Caco-2 (cell line): ENCODE measurements around the gene CDYL2. TPM values are rescaled to one million over a fixed set of nuclear protein-coding genes. Genes with fewer than 3 reads are reported as not detected.

ENCODE experiments used
- BruUV-seq: library from RNA; stranded (reverse); fragments of 400-500 nt; replicated peaks from 2 replicates; lab custom pipeline; 2021; lab: Mats Ljungman, UMichigan
- CTCF ChIA-PET: fragments of 300-600 bp; sonication (Branson Sonifier 250); formaldehyde crosslinking; loops from one replicate; lab custom pipeline; 2022; ENCODE audit warnings: antibody characterized with exemption; lab: Charles Lee
- POLR2A ChIA-PET: fragments of 300-600 bp; sonication (Branson Sonifier 250); formaldehyde crosslinking; loops from one replicate; lab custom pipeline; 2022; ENCODE audit warnings: antibody characterized with exemption; lab: Charles Lee
- DNase-seq, 2 experiments: peaks; one replicate each; pipeline versions ENCODE4 v3.0.0 to v3.0.0-alpha.2; 2020 to 2022
- H3K27me3 ChIP-seq: replicated peaks from 2 replicates; pipeline ENCODE4 v1.6.0; 2011; ENCODE audit warnings: low read length; ENCODE audit not compliant: control insufficient read depth, insufficient read depth
- H3K36me3 ChIP-seq: 2 replicates; pipeline ENCODE4 v1.5.1; 2011; ENCODE audit warnings: low read length; ENCODE audit not compliant: control insufficient read depth, insufficient read depth
- H3K4me1 ChIP-seq: fragments of 250-450 bp; sonication (Bioruptor Pico); 2 replicates; pipeline ENCODE4 v1.5.1; 2020; ENCODE audit warnings: mild to moderate bottlenecking
- H3K4me3 ChIP-seq: 2 replicates; pipeline ENCODE4 v1.5.1; 2011; ENCODE audit warnings: low read depth, mild to moderate bottlenecking, control low read depth, low read length
- H3K9me3 ChIP-seq: fragments of 250-450 bp; sonication (Bioruptor Pico); 2 replicates; pipeline ENCODE4 v1.5.1; 2020; ENCODE audit warnings: mild to moderate bottlenecking, moderate library complexity
- H3K27ac Mint-ChIP-seq: one replicate; pipeline ENCODE4 v1.8.0; 2022; ENCODE audit warnings: mixed read lengths; ENCODE audit not compliant: unreplicated experiment
- H3K27me3 Mint-ChIP-seq: one replicate; pipeline ENCODE4 v1.8.0; 2022; ENCODE audit warnings: mixed read lengths; ENCODE audit not compliant: insufficient read depth, unreplicated experiment
- H3K36me3 Mint-ChIP-seq: one replicate; pipeline ENCODE4 v1.8.0; 2022; ENCODE audit warnings: mild to moderate bottlenecking, mixed read lengths; ENCODE audit not compliant: insufficient read depth, unreplicated experiment
- H3K4me1 Mint-ChIP-seq: one replicate; pipeline ENCODE4 v1.8.0; 2022; ENCODE audit warnings: low read depth, mixed read lengths; ENCODE audit not compliant: unreplicated experiment
- H3K4me3 Mint-ChIP-seq: one replicate; pipeline ENCODE4 v1.8.0; 2022; ENCODE audit warnings: mild to moderate bottlenecking, moderate library complexity, mixed read lengths; ENCODE audit not compliant: unreplicated experiment
- H3K9me3 Mint-ChIP-seq: one replicate; pipeline ENCODE4 v1.8.0; 2022; ENCODE audit warnings: mixed read lengths; ENCODE audit not compliant: unreplicated experiment
- intact Hi-C: fragments of 100-400 bp; cut with micrococcal nuclease; formaldehyde crosslinking; loops from one replicate; pipeline ENCODE4 v1.10.0; 2022; ENCODE audit not compliant: unreplicated experiment
- total RNA-seq: library from RNA; stranded (reverse); gene quantifications from 2 replicates; pipeline ENCODE4 v1.2.3, GENCODE V29; 2022
- TF ChIP-seq, protein P1 (sequence below), 2 experiments: fragments of 200-600 bp in 1 of 2; IDR thresholded peaks; 1 replicate in 1 of 2; 2 replicates in 1 of 2; pipeline versions ENCODE4 v1.5.1 to v1.8.0; 2011 to 2022; ENCODE audit warnings: antibody characterized with exemption in 1 of 2, control low read depth in 1 of 2, inconsistent platforms in 1 of 2, low read depth in 1 of 2, low read length in 1 of 2, mild to moderate bottlenecking in 1 of 2, moderate library complexity in 1 of 2; ENCODE audit not compliant: insufficient read depth in 1 of 2, severe bottlenecking in 1 of 2, unreplicated experiment in 1 of 2

The CDYL2 gene
- total RNA-seq, 1 experiment from 2014 or later: 1.8 TPM

- H3K27me3 Mint-ChIP-seq: no peaks in the 10 kb centered on the region
- Histone ChIP-seq H3K36me3 (no peaks in the 10 kb centered on the region), H3K4me1 (no peaks in the 10 kb centered on the region), H3K9me3 (no peaks in the 10 kb centered on the region), H3K4me3 (no peak overlapping the region), H3K27me3 (no peaks in the 10 kb centered on the region)
- no peaks in the 10 kb centered on the region for H3K36me3 Mint-ChIP-seq
- TF ChIP-seq, protein P1, sequence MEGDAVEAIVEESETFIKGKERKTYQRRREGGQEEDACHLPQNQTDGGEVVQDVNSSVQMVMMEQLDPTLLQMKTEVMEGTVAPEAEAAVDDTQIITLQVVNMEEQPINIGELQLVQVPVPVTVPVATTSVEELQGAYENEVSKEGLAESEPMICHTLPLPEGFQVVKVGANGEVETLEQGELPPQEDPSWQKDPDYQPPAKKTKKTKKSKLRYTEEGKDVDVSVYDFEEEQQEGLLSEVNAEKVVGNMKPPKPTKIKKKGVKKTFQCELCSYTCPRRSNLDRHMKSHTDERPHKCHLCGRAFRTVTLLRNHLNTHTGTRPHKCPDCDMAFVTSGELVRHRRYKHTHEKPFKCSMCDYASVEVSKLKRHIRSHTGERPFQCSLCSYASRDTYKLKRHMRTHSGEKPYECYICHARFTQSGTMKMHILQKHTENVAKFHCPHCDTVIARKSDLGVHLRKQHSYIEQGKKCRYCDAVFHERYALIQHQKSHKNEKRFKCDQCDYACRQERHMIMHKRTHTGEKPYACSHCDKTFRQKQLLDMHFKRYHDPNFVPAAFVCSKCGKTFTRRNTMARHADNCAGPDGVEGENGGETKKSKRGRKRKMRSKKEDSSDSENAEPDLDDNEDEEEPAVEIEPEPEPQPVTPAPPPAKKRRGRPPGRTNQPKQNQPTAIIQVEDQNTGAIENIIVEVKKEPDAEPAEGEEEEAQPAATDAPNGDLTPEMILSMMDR (IDR thresholded peaks at IDR 0.05; ENCODE audit: insufficient read depth in 1 of 2, low read depth in 1 of 2, low read length in 1 of 2, severe bottlenecking in 1 of 2, unreplicated experiment in 1 of 2): no peak
- CTCF ChIA-PET: no interaction called here
- no peaks in the 10 kb centered on the region for H3K4me1 Mint-ChIP-seq
- no peaks in the 10 kb centered on the region for H3K9me3 Mint-ChIP-seq
- H3K27ac Mint-ChIP-seq: no peak overlapping the region
- no TSS peak for BruUV-seq
- intact Hi-C loops: no loop called here
- no peak for DNase-seq
- H3K4me3 Mint-ChIP-seq: no peak overlapping the region
- POLR2A ChIA-PET: no interaction called here
These were observed 44.8 kb downstream of the CDYL2 start for GRCh38 chr16:80759419-80760162.

- H3K27me3 Mint-ChIP-seq: peaks cover 6% of the 10 kb centered on the region
- POLR2A ChIA-PET: no interaction called here
- H3K36me3 Mint-ChIP-seq: no peaks in the 10 kb centered on the region
- DNase-seq: no peak
- Histone ChIP-seq H3K9me3 (no peaks in the 10 kb centered on the region), H3K4me3 (no peak overlapping the region), H3K27me3 (no peaks in the 10 kb centered on the region), H3K4me1 (no peaks in the 10 kb centered on the region), H3K36me3 (no peaks in the 10 kb centered on the region)
- H3K4me1 Mint-ChIP-seq: no peaks in the 10 kb centered on the region
- H3K4me3 Mint-ChIP-seq: no peak overlapping the region
- intact Hi-C loops: no loop called here
- BruUV-seq: no TSS peak
- CTCF ChIA-PET: no interaction called here
- H3K27ac Mint-ChIP-seq: no peak overlapping the region
- H3K9me3 Mint-ChIP-seq: no peaks in the 10 kb centered on the region
- TF ChIP-seq, protein P1 (IDR thresholded peaks at IDR 0.05; ENCODE audit: insufficient read depth in 1 of 2, low read depth in 1 of 2, low read length in 1 of 2, severe bottlenecking in 1 of 2, unreplicated experiment in 1 of 2): no peak
These were observed 49.9 kb downstream of the CDYL2 start for GRCh38 chr16:80754476-80754875.

GRCh38 chr16:80752541-80752940 lies 51.9 kb downstream of the CDYL2 start:
- CTCF ChIA-PET: no interaction called here

More at GRCh38 chr16:80752541-80752940, 51.9 kb downstream of the CDYL2 start:
- no peaks in the 10 kb centered on the region for H3K9me3 Mint-ChIP-seq
- intact Hi-C loops: no loop called here
- no peaks in the 10 kb centered on the region for H3K4me1 ChIP-seq
- DNase-seq: no peak
- no peaks in the 10 kb centered on the region for H3K36me3 Mint-ChIP-seq
- POLR2A ChIA-PET: no interaction called here
- H3K27me3 ChIP-seq: no peaks in the 10 kb centered on the region
- H3K27me3 Mint-ChIP-seq: peaks cover 6% of the 10 kb centered on the region
- H3K4me1 Mint-ChIP-seq: no peaks in the 10 kb centered on the region
- H3K27ac Mint-ChIP-seq: no peak overlapping the region
- no peak overlapping the region for H3K4me3 Mint-ChIP-seq
- no TSS peak for BruUV-seq
- TF ChIP-seq, protein P1 (IDR thresholded peaks at IDR 0.05; ENCODE audit: insufficient read depth in 1 of 2, low read depth in 1 of 2, low read length in 1 of 2, severe bottlenecking in 1 of 2, unreplicated experiment in 1 of 2): no peak
- H3K36me3 ChIP-seq: no peaks in the 10 kb centered on the region
- H3K4me3 ChIP-seq: no peak overlapping the region
- no peaks in the 10 kb centered on the region for H3K9me3 ChIP-seq
